ENCODE measurements around the gene SLC1A2. TPM values are rescaled to one million over a fixed set of nuclear protein-coding genes. Genes with fewer than 3 reads are reported as not detected.
A peak's percentile ranks its signal among the peaks of the same experiment; 100 is the strongest.

Gene SLC1A2
- total RNA-seq, 2 donors from 2014 or later: 0.54 to 0.78 TPM

DNA sequence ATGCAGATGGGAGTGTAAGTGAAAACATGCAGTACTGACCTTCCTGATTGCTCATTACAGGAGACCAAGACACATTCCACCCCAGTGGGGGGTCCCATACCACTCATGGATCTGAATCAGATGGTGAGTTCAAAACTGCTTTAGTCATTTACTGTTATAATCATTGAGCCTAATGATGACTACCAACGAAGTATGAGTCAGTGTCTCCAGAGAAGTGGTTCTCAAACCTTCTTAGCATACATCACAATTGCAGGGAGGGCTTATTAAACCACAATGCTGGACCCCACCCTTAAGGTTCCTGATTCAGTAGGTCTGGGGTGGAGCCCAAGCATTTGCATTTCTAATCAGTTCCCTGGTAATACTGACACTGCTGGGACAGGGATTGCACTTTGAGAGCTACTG is 204.6 kb downstream of the SLC1A2 start:
- Histone ChIP-seq H3K9me3 (no peaks in the 10 kb centered on the region), H3K36me3 (peaks cover 19% of the 10 kb centered on the region), H3K4me1 (ENCODE audit: control insufficient read depth in 1 of 2, low read depth in 2 of 2) (peaks cover 8 to 41% of the 10 kb centered on the region in 2 donors), H3K27me3 (replicated peaks; ENCODE audit: insufficient read depth) (no peaks in the 10 kb centered on the region), H3K27ac (no peak overlapping the region), H3K4me3 (no peak overlapping the region)
- DNase-seq (ENCODE audit: low spot score) (no peak), ATAC-seq (ENCODE audit: insufficient number of reproducible peaks, low FRiP score, low read depth) (no peak)
- TF ChIP-seq, protein P1, sequence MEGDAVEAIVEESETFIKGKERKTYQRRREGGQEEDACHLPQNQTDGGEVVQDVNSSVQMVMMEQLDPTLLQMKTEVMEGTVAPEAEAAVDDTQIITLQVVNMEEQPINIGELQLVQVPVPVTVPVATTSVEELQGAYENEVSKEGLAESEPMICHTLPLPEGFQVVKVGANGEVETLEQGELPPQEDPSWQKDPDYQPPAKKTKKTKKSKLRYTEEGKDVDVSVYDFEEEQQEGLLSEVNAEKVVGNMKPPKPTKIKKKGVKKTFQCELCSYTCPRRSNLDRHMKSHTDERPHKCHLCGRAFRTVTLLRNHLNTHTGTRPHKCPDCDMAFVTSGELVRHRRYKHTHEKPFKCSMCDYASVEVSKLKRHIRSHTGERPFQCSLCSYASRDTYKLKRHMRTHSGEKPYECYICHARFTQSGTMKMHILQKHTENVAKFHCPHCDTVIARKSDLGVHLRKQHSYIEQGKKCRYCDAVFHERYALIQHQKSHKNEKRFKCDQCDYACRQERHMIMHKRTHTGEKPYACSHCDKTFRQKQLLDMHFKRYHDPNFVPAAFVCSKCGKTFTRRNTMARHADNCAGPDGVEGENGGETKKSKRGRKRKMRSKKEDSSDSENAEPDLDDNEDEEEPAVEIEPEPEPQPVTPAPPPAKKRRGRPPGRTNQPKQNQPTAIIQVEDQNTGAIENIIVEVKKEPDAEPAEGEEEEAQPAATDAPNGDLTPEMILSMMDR (IDR thresholded peaks at IDR 0.05): no peak

DNA sequence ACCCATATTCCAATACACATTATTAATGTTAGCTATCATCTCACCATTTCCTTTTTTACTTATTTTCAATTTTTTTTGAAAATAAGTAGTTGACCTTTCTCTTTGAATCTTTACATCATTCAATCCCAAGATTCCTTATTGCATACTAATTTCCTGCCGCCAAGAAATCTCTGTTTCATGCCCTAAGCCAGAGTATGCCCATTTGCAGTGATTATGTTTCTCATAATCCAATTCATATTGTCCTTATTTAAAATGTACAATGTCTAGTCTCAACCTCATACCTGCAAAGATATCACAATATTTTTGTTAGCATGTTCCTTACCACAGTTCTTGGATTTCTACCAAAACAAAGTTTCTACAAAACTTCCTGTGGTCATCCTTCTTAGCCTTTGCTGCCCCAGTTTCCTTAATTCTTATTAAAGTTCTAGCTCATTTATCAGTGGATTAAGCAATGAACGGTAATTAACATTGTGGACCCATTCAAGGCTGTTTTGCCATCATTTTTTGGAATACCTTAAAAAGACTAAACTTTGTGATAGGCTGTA is 205.1 kb downstream of the SLC1A2 start:
- H3K4me1 ChIP-seq (ENCODE audit: control insufficient read depth in 1 of 2, low read depth in 2 of 2): peaks cover 8 to 41% of the 10 kb centered on the region in 2 donors
- no peaks in the 10 kb centered on the region for H3K27me3 ChIP-seq (replicated peaks; ENCODE audit: insufficient read depth)
- ATAC-seq (ENCODE audit: insufficient number of reproducible peaks, low FRiP score, low read depth) (no peak), DNase-seq (ENCODE audit: low spot score) (no peak)
- no peak overlapping the region for H3K4me3 ChIP-seq
- TF ChIP-seq, protein P1 (IDR thresholded peaks at IDR 0.05): no peak
- no peaks in the 10 kb centered on the region for H3K9me3 ChIP-seq
- no peak overlapping the region for H3K27ac ChIP-seq
- peaks cover 23% of the 10 kb centered on the region for H3K36me3 ChIP-seq

DNA sequence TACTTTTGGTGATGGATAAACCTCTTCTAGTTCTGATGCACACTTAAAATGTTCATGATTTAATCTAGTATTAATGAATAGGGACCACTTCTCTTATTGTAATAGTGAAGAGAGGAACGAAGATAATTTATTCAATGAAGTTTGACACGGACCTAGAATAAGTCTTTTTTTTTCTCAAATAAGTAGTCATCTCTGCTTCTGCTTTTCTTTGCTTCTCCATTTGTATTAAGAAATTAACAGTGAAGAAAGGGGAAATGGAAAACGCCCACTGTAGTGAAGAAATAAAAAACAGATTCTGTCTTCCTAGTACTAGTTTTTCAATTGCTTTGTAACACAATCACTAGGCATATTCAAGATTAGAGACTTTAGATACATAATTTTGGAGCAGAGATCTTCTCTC is 207.4 kb downstream of the SLC1A2 start:
- no peak for DNase-seq (ENCODE audit: low spot score)
- ATAC-seq (ENCODE audit: insufficient number of reproducible peaks, low FRiP score, low read depth): no peak
- TF ChIP-seq, protein P1 (IDR thresholded peaks at IDR 0.05): no peak

DNA sequence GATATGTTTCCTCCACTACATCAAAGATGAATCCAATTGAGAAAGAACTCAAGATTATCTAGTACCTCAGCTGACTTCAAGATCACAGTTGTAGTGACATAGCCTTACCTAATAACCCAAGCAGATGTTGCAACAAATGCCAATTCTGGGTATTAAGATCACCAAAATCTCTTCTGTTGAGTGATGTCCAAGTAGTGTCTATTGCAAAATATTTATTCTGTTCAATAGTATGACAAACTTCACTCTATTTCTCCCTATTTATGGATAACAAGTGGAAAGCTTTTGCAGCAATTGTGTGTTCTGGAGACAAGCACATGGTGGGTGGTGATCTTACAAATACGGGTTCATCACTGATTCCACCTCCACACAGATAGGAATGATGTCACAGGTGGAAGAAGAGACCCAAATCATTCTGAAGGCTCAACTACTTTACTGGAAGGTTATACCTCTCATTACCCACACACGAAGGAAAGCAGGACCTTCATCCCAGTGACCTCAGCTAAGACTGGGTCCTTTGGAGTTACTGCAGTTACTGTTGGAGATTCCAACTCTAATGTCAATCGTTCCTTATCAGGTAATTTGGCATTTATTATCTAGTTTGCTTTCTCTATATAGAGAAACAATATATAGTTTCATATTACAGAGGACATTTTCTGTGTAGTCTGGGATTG is 208.3 kb downstream of the SLC1A2 start:
- Histone ChIP-seq H3K4me1 (ENCODE audit: control insufficient read depth in 1 of 2, low read depth in 2 of 2) (peaks cover 5 to 37% of the 10 kb centered on the region in 2 donors), H3K36me3 (peaks cover 15% of the 10 kb centered on the region), H3K27me3 (replicated peaks; ENCODE audit: insufficient read depth) (no peaks in the 10 kb centered on the region), H3K27ac (no peak overlapping the region), H3K4me3 (no peak overlapping the region), H3K9me3 (no peaks in the 10 kb centered on the region)
- ATAC-seq (ENCODE audit: insufficient number of reproducible peaks, low FRiP score, low read depth) (no peak), DNase-seq (ENCODE audit: low spot score) (no peak)
- TF ChIP-seq, protein P1 (IDR thresholded peaks at IDR 0.05): no peak

More for the DNA sequence above, 207.4 kb downstream of the SLC1A2 start:
- peaks cover 17% of the 10 kb centered on the region for H3K36me3 ChIP-seq
- peaks cover 5 to 37% of the 10 kb centered on the region in 2 donors for H3K4me1 ChIP-seq (ENCODE audit: control insufficient read depth in 1 of 2, low read depth in 2 of 2)
- no peaks in the 10 kb centered on the region for H3K27me3 ChIP-seq (replicated peaks; ENCODE audit: insufficient read depth)
- H3K4me3 ChIP-seq: no peak overlapping the region
- no peaks in the 10 kb centered on the region for H3K9me3 ChIP-seq
- H3K27ac ChIP-seq: peak overlapping the region; percentile 27 to 30

DNA sequence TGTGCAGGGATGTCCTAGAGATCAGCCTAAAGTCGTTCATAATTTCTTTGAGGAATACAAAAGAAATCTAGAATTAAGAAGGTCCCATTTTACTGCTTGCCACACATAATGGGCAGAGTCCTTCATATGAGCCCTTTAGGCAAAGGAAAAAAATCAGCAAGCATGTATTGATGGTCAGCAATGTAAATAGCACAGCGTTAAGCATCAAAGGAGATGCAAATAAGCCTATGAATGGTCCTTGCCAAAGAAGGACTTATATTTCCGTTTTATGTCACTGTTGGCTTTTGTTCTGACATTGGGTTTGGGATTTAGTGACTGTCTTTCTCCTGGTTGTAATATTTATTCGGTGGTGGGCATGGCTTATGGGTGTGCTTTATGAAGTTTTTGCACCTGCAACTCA is 210.6 kb downstream of the SLC1A2 start:
- Histone ChIP-seq H3K4me3 (no peak overlapping the region), H3K27ac (no peak overlapping the region), H3K4me1 (ENCODE audit: control insufficient read depth in 1 of 2, low read depth in 2 of 2) (peaks cover 0 to 26% of the 10 kb centered on the region in 2 donors), H3K9me3 (no peaks in the 10 kb centered on the region), H3K36me3 (peaks cover 33% of the 10 kb centered on the region), H3K27me3 (replicated peaks; ENCODE audit: insufficient read depth) (no peaks in the 10 kb centered on the region)
- TF ChIP-seq, protein P1 (IDR thresholded peaks at IDR 0.05): no peak
- no peak for ATAC-seq (ENCODE audit: insufficient number of reproducible peaks, low FRiP score, low read depth)
- no peak for DNase-seq (ENCODE audit: low spot score)
